Mammary epithelial cell (primary cell): ENCODE results near the gene CDC7.

Source experiments
- EZH2 ChIP-seq: IDR thresholded peaks from 2 replicates; pipeline ENCODE4 v1.6.1; 2012; ENCODE audit warnings: low read length, inconsistent platforms, borderline replicate concordance
- TF ChIP-seq, protein P1 (sequence below), 2 donors: IDR thresholded peaks in 1 of 2; conservative IDR thresholded peaks in 1 of 2; 2 replicates each; pipeline ENCODE4 v1.5.1; 2011 to 2012; ENCODE audit warnings: inconsistent platforms in 2 of 2, low read length in 2 of 2, mild to moderate bottlenecking in 2 of 2, control low read depth in 1 of 2, low read depth in 1 of 2; ENCODE audit not compliant: insufficient read depth in 1 of 2; ENCODE audit errors: extremely low read depth in 1 of 2

DNA sequence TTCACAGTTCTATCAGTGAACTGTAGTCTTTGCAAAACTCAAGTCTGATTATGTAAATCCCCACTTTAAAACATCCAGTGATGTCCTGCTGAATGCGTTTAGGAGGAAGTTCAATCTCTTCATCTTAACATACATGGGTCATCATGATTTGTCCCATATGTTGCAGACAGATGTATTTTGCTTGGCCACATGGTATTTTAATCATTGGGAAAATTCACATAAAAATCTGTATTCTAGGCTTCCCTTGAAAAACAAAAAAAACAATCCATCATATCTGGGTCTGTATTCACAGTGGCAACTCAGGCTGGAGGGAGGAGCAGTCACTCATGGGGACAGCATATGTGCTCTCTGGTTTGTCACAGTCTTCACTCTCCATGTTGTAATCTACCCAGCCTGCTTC is 44.8 kb upstream of the CDC7 start:
- TF ChIP-seq, protein P1, sequence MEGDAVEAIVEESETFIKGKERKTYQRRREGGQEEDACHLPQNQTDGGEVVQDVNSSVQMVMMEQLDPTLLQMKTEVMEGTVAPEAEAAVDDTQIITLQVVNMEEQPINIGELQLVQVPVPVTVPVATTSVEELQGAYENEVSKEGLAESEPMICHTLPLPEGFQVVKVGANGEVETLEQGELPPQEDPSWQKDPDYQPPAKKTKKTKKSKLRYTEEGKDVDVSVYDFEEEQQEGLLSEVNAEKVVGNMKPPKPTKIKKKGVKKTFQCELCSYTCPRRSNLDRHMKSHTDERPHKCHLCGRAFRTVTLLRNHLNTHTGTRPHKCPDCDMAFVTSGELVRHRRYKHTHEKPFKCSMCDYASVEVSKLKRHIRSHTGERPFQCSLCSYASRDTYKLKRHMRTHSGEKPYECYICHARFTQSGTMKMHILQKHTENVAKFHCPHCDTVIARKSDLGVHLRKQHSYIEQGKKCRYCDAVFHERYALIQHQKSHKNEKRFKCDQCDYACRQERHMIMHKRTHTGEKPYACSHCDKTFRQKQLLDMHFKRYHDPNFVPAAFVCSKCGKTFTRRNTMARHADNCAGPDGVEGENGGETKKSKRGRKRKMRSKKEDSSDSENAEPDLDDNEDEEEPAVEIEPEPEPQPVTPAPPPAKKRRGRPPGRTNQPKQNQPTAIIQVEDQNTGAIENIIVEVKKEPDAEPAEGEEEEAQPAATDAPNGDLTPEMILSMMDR (conservative IDR thresholded peaks at IDR 0.05 in 1 of 2, IDR thresholded peaks at IDR 0.05 in 1 of 2; ENCODE audit: extremely low read depth in 1 of 2, insufficient read depth in 1 of 2, low read depth in 1 of 2, low read length in 2 of 2): no peak
- TF ChIP-seq EZH2: no peak
